Endothelial cell of umbilical vein (primary cell): ENCODE measurements around the gene RER1.

ENCODE experiments used
- EZH2 ChIP-seq: IDR thresholded peaks from 2 replicates; pipeline ENCODE4 v1.6.1; 2012; ENCODE audit warnings: borderline replicate concordance, low read depth, mild to moderate bottlenecking, moderate library complexity, low read length, inconsistent platforms; ENCODE audit not compliant: severe bottlenecking
- MYC ChIP-seq: IDR thresholded peaks from one replicate; pipeline ENCODE4 v1.6.1; 2011; ENCODE audit warnings: mild to moderate bottlenecking, low read depth, low read length
- POLR2A ChIP-seq: IDR thresholded peaks from 2 replicates; pipeline ENCODE4 v1.6.1; 2012; ENCODE audit warnings: low read depth, mild to moderate bottlenecking, control low read depth, low read length
- POLR2AphosphoS5 ChIP-seq: IDR thresholded peaks from 2 replicates; pipeline ENCODE4 v1.6.1; 2012; ENCODE audit warnings: low read depth, mild to moderate bottlenecking, control low read depth, low read length, moderate library complexity; ENCODE audit not compliant: insufficient read depth
- TF ChIP-seq, protein P1 (sequence below), 2 donors: IDR thresholded peaks; 1 replicate in 1 of 2; 2 replicates in 1 of 2; pipeline ENCODE4 v1.5.1; 2011; ENCODE audit warnings: low read length in 2 of 2, mild to moderate bottlenecking in 2 of 2, moderate library complexity in 2 of 2, control low read depth in 1 of 2, inconsistent platforms in 1 of 2, low read depth in 1 of 2; ENCODE audit not compliant: insufficient read depth in 1 of 2; ENCODE audit errors: extremely low read depth in 1 of 2
- TF ChIP-seq, protein P2 (sequence below): IDR thresholded peaks from 2 replicates; pipeline ENCODE4 v1.6.1; 2011; ENCODE audit not compliant: insufficient read depth, insufficient read length

DNA sequence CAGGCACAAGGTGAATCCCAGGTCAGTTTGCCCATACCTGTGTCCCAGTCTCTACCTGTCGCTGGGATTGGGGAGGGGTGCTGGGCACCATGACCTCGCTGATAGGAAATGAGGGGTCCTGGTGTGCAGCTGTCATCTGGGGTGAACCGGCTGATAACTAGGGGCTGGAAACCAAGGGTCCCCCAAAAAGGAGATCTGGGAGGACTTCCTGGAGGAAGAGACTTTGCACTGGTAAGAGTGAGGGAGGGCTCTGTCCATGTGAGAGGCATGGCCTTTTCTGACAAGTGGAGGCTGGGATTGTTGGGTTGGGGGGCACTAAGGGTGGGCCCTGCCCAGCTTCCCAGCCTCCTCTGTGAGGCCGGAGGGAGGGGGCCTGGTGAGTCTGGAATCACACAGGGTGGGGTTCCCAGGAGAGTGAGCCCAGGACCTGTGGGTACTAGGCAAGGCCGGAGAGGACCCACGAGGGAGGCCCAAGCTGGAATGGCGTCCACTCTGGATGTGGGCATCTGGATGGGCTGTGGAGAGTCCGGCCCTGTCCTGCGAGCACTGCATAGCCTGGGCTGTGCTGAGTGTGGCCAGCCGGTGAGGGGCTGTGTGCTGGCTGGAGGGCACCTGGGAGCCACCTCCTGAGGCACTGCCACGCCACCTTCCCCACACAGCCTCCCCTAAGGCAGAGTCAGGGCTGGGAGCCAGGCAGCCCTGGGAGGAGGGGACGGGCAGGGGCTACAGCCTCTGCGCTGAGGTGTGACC, 25.6 kb downstream of the RER1 start:
- TF ChIP-seq, protein P1, sequence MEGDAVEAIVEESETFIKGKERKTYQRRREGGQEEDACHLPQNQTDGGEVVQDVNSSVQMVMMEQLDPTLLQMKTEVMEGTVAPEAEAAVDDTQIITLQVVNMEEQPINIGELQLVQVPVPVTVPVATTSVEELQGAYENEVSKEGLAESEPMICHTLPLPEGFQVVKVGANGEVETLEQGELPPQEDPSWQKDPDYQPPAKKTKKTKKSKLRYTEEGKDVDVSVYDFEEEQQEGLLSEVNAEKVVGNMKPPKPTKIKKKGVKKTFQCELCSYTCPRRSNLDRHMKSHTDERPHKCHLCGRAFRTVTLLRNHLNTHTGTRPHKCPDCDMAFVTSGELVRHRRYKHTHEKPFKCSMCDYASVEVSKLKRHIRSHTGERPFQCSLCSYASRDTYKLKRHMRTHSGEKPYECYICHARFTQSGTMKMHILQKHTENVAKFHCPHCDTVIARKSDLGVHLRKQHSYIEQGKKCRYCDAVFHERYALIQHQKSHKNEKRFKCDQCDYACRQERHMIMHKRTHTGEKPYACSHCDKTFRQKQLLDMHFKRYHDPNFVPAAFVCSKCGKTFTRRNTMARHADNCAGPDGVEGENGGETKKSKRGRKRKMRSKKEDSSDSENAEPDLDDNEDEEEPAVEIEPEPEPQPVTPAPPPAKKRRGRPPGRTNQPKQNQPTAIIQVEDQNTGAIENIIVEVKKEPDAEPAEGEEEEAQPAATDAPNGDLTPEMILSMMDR (IDR thresholded peaks at IDR 0.05; ENCODE audit: extremely low read depth in 1 of 2, insufficient read depth in 1 of 2, low read depth in 1 of 2, low read length in 2 of 2), result no peak
- TF ChIP-seq POLR2AphosphoS5 (no peak), POLR2A (no peak), EZH2 (no peak), MYC (no peak)
- TF ChIP-seq, protein P2, sequence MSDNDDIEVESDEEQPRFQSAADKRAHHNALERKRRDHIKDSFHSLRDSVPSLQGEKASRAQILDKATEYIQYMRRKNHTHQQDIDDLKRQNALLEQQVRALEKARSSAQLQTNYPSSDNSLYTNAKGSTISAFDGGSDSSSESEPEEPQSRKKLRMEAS, result no peak
